Progenitor cell of endocrine pancreas (in vitro differentiated cells): ENCODE results near the gene MTAP. TPM values are rescaled to one million over a fixed set of nuclear protein-coding genes. Genes with fewer than 3 reads are reported as not detected.

Experiments used
- DNase-seq: peaks from one replicate; pipeline ENCODE4 v3.0.0; 2021; ENCODE audit warnings: low spot score; ENCODE audit not compliant: unreplicated experiment
- H3K27ac Mint-ChIP-seq: 2 replicates; pipeline ENCODE4 v1.8.0; 2021; ENCODE audit warnings: mild to moderate bottlenecking, moderate library complexity, mixed read lengths
- H3K27me3 Mint-ChIP-seq: 2 replicates; pipeline ENCODE4 v1.8.0; 2021; ENCODE audit warnings: mixed read lengths
- H3K36me3 Mint-ChIP-seq: 2 replicates; pipeline ENCODE4 v1.8.0; 2022; ENCODE audit warnings: mixed read lengths; ENCODE audit not compliant: insufficient read depth
- H3K4me1 Mint-ChIP-seq: 2 replicates; pipeline ENCODE4 v1.8.0; 2021; ENCODE audit warnings: low read depth, mixed read lengths
- H3K4me3 Mint-ChIP-seq: 2 replicates; pipeline ENCODE4 v1.8.0; 2021; ENCODE audit warnings: low read depth, mild to moderate bottlenecking, moderate library complexity, mixed read lengths
- H3K9me3 Mint-ChIP-seq: 2 replicates; pipeline ENCODE4 v1.8.0; 2021; ENCODE audit warnings: low read depth, mixed read lengths
- CTCF ChIP-seq: fragments of 200-600 bp; sonication (generic); IDR thresholded peaks from one replicate; pipeline ENCODE4 v1.5.0; 2021; ENCODE audit warnings: antibody characterized with exemption, mild to moderate bottlenecking; ENCODE audit not compliant: unreplicated experiment
- total RNA-seq: library from RNA; stranded (reverse); gene quantifications from 2 replicates; pipeline ENCODE4 v1.2.1, GENCODE V29; 2021

The MTAP gene
- total RNA-seq, 1 donor from 2014 or later, result 73.4 TPM

GRCh38 chr9:21933865-21934264 lies 131.4 kb downstream of the MTAP start:
- peaks cover 7% of the 10 kb centered on the region for H3K36me3 Mint-ChIP-seq
- no peak overlapping the region for H3K4me3 Mint-ChIP-seq
- no peaks in the 10 kb centered on the region for H3K27me3 Mint-ChIP-seq
- no peak for DNase-seq
- H3K27ac Mint-ChIP-seq, result no peak overlapping the region
- no peaks in the 10 kb centered on the region for H3K9me3 Mint-ChIP-seq
- no peaks in the 10 kb centered on the region for H3K4me1 Mint-ChIP-seq
- TF ChIP-seq CTCF, result no peak

- H3K9me3 Mint-ChIP-seq, result no peaks in the 10 kb centered on the region
- peaks cover 4% of the 10 kb centered on the region for H3K36me3 Mint-ChIP-seq
These were observed 133.2 kb downstream of the MTAP start for GRCh38 chr9:21935631-21936030.

GRCh38 chr9:21936161-21936560 lies 133.7 kb downstream of the MTAP start:
- no peak for DNase-seq
- Mint-ChIP-seq H3K27ac (no peak overlapping the region), H3K36me3 (peaks cover 2% of the 10 kb centered on the region), H3K4me1 (no peaks in the 10 kb centered on the region), H3K4me3 (no peak overlapping the region), H3K27me3 (no peaks in the 10 kb centered on the region), H3K9me3 (no peaks in the 10 kb centered on the region)
- no peak for TF ChIP-seq CTCF

More at GRCh38 chr9:21935631-21936030, 133.2 kb downstream of the MTAP start:
- Mint-ChIP-seq H3K4me1 (no peaks in the 10 kb centered on the region), H3K27me3 (no peaks in the 10 kb centered on the region), H3K27ac (no peak overlapping the region), H3K4me3 (no peak overlapping the region)
- no peak for TF ChIP-seq CTCF
- no peak for DNase-seq

GRCh38 chr9:21941337-21941995 lies 139.0 kb downstream of the MTAP start:
- Mint-ChIP-seq H3K4me3 (no peak overlapping the region), H3K9me3 (no peaks in the 10 kb centered on the region), H3K27ac (no peak overlapping the region), H3K36me3 (no peaks in the 10 kb centered on the region), H3K4me1 (no peaks in the 10 kb centered on the region), H3K27me3 (peaks cover 5% of the 10 kb centered on the region)
- no peak for DNase-seq
- no peak for TF ChIP-seq CTCF

GRCh38 chr9:21943464-21943863 lies 141.0 kb downstream of the MTAP start:
- Mint-ChIP-seq H3K4me3 (no peak overlapping the region), H3K27me3 (peaks cover 8% of the 10 kb centered on the region), H3K36me3 (no peaks in the 10 kb centered on the region), H3K27ac (no peak overlapping the region), H3K4me1 (no peaks in the 10 kb centered on the region), H3K9me3 (peaks cover 8% of the 10 kb centered on the region)
- no peak for DNase-seq
- no peak for TF ChIP-seq CTCF
